ENCODE results near the gene SLC22A7.
A peak's percentile ranks its signal among the peaks of the same experiment; 100 is the strongest.

Gene SLC22A7

GRCh38 chr6:43297644-43298564, at the start of gene SLC22A7:
SLC22A7 (plus strand) TSS chr6:43298260; CDS start chr6:43298359, 99 bp downstream.
- peak; percentile 38 for DNase-seq (ENCODE audit: low spot score)

GRCh38 chr6:43248791-43249190, 49.3 kb upstream of the SLC22A7 start:
- no peak for DNase-seq (ENCODE audit: low spot score)

GRCh38 chr6:43250992-43251373, 47.1 kb upstream of the SLC22A7 start:
- DNase-seq (ENCODE audit: low spot score), result no peak

GRCh38 chr6:43253401-43253800, 44.7 kb upstream of the SLC22A7 start:
- DNase-seq (ENCODE audit: low spot score), result no peak

GRCh38 chr6:43254138-43254817, 43.8 kb upstream of the SLC22A7 start:
- no peak for DNase-seq (ENCODE audit: low spot score)

GRCh38 chr6:43254846-43255245, 43.2 kb upstream of the SLC22A7 start:
- no peak for DNase-seq (ENCODE audit: low spot score)

- DNase-seq (ENCODE audit: low spot score), result no peak
These were observed 42.5 kb upstream of the SLC22A7 start for GRCh38 chr6:43255408-43256054.

- no peak for DNase-seq (ENCODE audit: low spot score)
These were observed 41.2 kb upstream of the SLC22A7 start for GRCh38 chr6:43256670-43257366.

- DNase-seq (ENCODE audit: low spot score), result no peak
These were observed 40.5 kb upstream of the SLC22A7 start for GRCh38 chr6:43257367-43258145.

- DNase-seq (ENCODE audit: low spot score), result no peak
These were observed 39.9 kb upstream of the SLC22A7 start for GRCh38 chr6:43258180-43258579.

- no peak for DNase-seq (ENCODE audit: low spot score)
These were observed 39.0 kb upstream of the SLC22A7 start for GRCh38 chr6:43258807-43259686.

GRCh38 chr6:43260791-43261190, 37.3 kb upstream of the SLC22A7 start:
- DNase-seq (ENCODE audit: low spot score), result no peak

- no peak for DNase-seq (ENCODE audit: low spot score)
These were observed 36.9 kb upstream of the SLC22A7 start for GRCh38 chr6:43261198-43261597.

- DNase-seq (ENCODE audit: low spot score), result no peak
These were observed 35.9 kb upstream of the SLC22A7 start for GRCh38 chr6:43262000-43262779.

- no peak for DNase-seq (ENCODE audit: low spot score)
These were observed 35.2 kb upstream of the SLC22A7 start for GRCh38 chr6:43262780-43263313.

GRCh38 chr6:43263314-43264178, 34.5 kb upstream of the SLC22A7 start:
- DNase-seq (ENCODE audit: low spot score), result peak; percentile 95

GRCh38 chr6:43264599-43265145, 33.4 kb upstream of the SLC22A7 start:
- DNase-seq (ENCODE audit: low spot score), result no peak

GRCh38 chr6:43265564-43265963, 32.5 kb upstream of the SLC22A7 start:
- no peak for DNase-seq (ENCODE audit: low spot score)
